Stimulated activated CD4-positive, alpha-beta T cell treated with anti-CD3 and anti-CD28 coated beads, Interleukin-2, amount 100 ng/mL, for 24 hours (primary cell): Measurements from ENCODE around the gene DMXL1.
"Not testable (repeated sequence)": the region's sequence is repeated elsewhere in the genome, so short reads cannot be mapped to it uniquely, and the experiment has no call there.

Experiments used
- DNase-seq, 2 donors: peaks; one replicate each; pipeline ENCODE4 v3.0.0-alpha.2; 2020

Gene DMXL1

GRCh38 chr5:119212026-119212425 is 141.1 kb downstream of the DMXL1 start:
- no peak for DNase-seq

- DNase-seq = no peak
Observed at GRCh38 chr5:119212676-119213075, 141.8 kb downstream of the DMXL1 start.

- no peak for DNase-seq
Observed at GRCh38 chr5:119217183-119217582, 146.3 kb downstream of the DMXL1 start.

GRCh38 chr5:119218830-119219782 is 148.2 kb downstream of the DMXL1 start:
- no peak for DNase-seq

DNA sequence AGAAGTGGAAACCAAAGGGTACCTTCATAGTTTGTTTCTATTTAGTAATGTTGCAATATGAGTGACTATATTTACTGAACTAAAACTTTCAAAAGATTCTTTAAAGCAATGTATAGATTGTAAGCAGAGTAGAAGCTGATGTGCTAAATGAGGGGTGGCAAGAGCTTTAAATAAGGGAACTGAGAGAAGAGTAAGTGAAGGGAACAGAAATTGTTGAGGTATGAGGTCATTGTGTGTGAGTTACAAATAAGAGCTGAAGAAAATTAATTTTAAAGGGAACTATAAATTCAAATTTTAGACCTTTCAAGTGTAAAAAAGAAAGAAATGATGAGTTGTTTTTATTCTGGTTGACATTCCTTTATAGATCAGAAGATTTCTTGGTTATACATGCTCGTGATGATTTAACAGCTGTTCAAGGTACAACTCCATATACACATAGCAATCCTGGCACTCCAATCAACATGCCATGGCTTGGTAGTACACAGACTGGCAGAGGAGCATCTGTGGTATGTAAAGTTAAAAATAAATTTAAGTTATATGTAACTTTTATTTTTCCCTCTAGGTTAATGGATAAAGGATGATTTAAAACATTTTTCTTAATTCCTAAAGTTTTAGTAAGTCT is 149.8 kb downstream of the DMXL1 start:
- no peak for DNase-seq

DNA sequence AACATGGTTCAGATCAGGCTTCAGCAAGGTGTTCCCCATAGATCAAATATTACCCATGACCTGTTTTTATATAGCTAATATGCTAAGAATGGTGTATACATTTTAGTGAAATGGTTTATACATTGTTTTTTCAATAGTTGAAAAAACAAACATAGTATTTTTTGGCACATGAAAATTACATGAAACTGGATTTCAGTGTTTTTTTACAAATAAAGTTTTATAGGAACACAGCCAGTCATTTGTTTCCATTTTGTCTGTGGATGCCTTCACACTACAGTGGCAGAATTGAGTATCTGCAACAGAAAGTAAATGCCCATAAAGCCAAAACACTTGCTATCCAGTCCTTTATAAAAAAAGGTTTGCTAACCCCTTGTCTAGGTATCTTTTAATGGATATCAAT is 150.4 kb downstream of the DMXL1 start:
- no peak for DNase-seq

DNA sequence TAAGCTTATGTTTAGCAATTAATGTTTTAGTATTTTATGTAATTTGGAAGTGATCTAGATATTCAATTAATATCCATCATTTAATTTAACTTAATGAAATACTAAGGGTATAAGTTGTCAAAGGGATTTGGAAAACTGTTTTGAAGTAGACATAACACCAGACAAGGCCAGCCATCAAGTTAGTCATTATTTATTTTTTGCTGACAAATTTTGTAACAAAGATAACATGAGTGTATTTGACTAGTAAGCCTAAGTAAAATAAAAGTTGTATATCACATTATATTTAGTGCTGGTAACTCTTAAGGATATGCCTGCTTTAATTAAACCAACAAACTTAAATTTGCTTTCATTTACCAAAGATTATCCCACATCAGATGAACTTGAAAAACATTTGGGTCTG is 159.1 kb downstream of the DMXL1 start:
- no peak for DNase-seq

DNA sequence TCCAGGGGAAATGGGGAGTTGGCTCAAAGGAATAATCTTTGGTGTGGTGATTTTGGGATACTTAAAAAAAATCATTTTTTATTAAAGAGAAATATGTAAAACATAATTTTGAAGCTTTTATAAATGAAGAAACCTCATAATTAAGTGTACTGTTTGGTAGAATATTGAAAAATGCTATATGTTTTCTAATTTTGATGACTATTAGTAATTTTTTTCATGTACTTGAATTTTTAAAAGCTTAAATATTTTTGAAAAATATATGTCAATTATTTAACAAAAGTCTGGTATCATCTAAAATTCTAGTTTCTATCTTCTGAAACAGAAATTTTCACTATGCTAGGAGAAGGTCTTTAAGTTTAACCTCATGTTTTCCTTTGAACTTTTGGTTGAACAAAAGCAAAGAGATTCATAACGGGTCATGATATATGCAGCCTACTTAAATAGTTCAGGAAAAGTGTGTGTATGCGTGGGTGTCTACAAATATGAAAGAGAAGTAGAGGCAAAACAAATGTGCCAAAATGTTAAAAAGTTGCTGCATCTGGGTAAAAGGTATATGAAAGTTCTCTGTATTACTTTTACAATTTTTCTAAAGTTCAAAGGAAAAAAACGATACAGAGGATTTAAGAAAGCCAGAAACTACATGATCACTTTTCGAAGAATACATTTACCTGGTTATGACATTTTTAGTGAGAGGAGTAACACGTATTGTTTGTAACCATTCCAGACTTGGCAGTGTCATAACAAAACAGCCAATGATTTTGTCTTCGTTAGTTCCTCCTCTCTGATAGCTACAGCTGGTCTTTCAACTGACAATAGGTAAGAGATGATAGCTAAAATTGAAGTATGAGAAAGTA is 167.6 kb downstream of the DMXL1 start:
- DNase-seq = no peak

DNA sequence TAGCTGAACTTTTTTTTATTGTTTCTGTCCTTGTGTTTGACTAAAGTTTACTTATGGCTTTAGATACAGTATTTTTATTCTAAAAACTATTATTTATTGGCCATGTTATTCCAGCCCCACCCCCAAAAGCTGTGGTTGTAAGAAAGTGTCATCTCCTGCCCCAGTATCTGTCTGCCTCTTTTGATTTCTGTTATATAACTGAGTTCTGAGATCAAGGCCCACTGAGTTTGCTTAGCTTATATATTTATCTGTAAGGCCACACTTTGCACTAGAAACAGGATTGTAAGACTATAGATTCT is 168.2 kb downstream of the DMXL1 start:
- no peak for DNase-seq

GRCh38 chr5:119239826-119240225 is 168.9 kb downstream of the DMXL1 start:
- not testable (repeated sequence) for DNase-seq

DNA sequence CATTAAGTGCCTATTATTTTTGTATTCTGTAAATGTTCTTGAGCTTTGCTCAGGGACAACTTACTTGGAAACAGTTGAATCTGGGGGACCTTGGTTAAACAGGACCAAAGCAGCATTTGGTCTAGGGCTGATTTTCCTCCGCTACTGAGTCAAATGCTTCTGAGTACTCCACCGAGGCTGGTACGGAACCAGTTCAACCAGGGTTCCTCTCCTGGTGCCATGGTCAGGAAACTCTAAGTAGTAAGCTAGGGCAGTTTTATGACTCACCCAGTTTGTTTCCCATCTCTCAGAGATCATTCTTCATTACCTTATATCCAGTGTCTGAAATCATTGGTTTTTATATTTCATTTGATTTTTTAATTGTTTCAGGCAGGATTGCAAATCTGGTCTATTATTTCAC is 173.0 kb downstream of the DMXL1 start:
- no peak for DNase-seq

- DNase-seq = no peak
Observed at GRCh38 chr5:119250946-119251901, 180.3 kb downstream of the DMXL1 start.

GRCh38 chr5:119255571-119256356 is 184.9 kb downstream of the DMXL1 start:
- no peak for DNase-seq

DNA sequence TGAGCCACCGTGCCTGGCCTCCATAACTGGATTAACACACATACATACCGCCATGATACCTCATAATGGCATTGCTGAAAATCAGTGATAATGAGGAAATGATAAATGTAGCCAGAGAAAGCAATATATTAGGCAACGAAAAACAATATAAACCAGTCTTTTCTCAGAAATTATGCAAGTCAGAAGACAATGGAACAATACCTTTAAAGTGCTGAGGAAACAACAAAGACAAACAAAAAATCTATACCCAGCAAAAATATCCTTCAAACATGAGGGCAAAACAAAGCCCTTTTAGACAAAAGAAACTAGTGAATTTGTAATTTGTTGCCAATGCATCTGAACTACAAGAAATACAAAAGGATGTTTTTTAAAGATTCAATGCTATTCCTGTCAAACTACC is 186.7 kb downstream of the DMXL1 start:
- DNase-seq = no peak

DNA sequence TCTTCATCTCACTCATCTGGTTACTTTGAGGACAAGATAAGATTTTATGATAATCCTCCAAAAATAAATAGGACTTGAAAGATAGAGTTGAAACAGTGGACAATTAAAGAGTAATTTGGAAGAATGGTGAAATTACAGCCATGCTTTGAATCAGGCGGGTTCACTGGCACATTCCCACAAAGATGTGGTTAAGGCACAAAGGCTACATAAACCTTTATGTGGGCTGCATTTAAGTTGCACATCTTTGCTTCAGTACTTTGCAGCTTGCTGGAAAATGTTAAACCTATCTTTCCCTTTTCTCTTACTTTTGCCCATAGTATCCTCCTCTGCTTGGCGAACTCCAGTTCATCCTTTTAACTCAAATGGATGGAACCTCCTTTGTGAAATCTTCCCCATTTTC is 192.8 kb downstream of the DMXL1 start:
- DNase-seq = no peak

- DNase-seq = no peak
Observed at GRCh38 chr5:119264186-119264585, 193.3 kb downstream of the DMXL1 start.

GRCh38 chr5:119267958-119268386 is 197.1 kb downstream of the DMXL1 start:
- peak; percentile 74 to 84 for DNase-seq

DNA sequence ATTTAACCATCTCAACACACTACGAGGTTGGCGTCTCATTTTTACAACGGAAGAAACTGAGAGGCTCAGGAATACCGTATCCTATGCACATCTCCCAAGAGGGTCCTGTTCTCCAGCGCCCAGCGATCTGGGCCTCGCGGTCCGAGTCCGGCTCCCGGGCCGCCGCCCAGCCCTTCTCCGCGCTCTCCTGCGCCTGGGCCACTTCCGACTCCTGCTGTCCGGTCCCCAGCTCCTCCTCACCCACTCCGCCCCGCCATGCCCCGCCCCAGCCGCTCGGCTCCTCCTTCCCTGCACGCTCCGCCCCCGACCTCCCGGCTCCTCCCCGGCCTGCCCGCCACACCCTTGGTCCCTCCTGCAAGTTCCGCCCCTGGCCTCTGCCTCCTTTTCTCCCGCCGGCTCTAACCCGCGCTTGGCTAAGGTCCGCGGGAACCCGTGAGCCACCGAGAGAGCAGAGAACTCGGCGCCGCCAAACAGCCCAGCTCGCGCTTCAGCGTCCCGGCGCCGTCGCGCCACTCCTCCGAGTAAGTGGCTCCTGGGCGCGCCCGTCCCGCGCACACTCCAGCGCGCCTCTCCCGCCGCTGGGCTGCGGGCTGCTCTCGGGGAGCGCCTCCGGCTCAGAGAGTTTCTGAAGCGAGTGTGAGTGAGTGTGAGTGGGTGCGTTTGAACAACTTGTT is 197.6 kb downstream of the DMXL1 start:
- DNase-seq = peak; percentile 97 to 98

DNA sequence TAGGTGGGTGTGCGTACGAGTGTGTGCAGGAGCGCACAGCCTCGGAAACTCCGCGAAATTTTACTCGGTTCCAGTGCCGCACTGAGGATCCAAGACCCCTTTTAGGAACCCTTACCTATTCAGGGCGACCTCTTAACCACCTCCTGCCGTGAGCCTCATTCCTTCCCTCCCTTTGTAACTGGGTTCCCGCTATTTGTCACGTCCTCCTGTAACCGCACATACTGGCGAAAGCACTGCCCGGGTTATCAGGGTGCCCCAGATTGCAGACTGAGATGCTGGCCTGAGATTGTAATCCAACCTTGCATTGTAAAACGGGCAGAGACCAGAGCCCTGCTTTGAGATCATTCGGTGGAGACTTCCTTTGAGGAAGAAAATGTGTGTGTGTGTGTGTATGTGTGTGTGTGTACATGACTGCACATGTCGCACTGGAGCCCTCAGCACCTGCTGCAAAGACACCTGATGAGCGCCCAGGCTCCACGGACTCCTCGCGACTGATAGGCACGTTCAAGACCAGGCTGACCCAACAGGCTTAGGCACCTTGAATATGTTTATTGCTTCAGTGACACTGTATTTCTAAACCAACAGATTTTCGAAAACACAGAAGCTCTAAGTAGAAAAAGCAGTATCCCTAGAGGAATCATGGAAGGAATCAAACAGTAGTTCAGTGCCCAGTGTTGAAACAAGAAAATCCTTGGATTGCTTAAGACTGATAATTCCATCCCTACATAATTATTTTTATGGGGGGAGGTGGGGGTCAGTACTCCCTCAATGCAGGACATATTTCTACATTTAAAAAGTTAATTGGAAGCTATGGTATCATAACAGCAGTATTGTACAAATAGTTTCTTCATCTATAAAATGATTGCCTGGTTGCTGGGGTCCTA is 198.4 kb downstream of the DMXL1 start:
- peak; percentile 47 to 53 for DNase-seq

- no peak for DNase-seq
Observed at GRCh38 chr5:119270121-119270565, 199.3 kb downstream of the DMXL1 start.
